Esophagus squamous epithelium (tissue), 4 donors: ENCODE data around the gene SHPK.

Experiments used
- CTCF ChIP-seq, 6 experiments: fragments of 450-650 bp in 4 of 6; fragments of 200-600 bp in 2 of 6; sonication (generic) in 2 of 6; IDR thresholded peaks; one replicate each; pipeline ENCODE4 v1.5.1; 2016 to 2019; ENCODE audit warnings: antibody characterized with exemption in 6 of 6, mild to moderate bottlenecking in 4 of 6, moderate library complexity in 4 of 6
- POLR2A ChIP-seq, 4 donors: fragments of 450-650 bp; IDR thresholded peaks; one replicate each; pipeline ENCODE4 v1.6.1; 2017; ENCODE audit warnings: antibody characterized with exemption in 4 of 4, mild to moderate bottlenecking in 4 of 4, moderate library complexity in 3 of 4

GRCh38 chr17:3675886-3676285, 39.8 kb upstream of the SHPK start:
- no peak for TF ChIP-seq CTCF (IDR thresholded peaks at IDR 0.05)
- no peak for TF ChIP-seq POLR2A (IDR thresholded peaks at IDR 0.05)
